ENCODE data around the gene RFX2. TPM values are rescaled to one million over a fixed set of nuclear protein-coding genes. Genes with fewer than 3 reads are reported as not detected.

The RFX2 gene
- total and polyA plus RNA-seq, 10 of the 15 experiments (the other 5 are each of a cell fraction or from before 2014, with no cell fraction given), result 3.2 to 9.8 (median 4.7) TPM

- TF ChIP-seq, protein P1, sequence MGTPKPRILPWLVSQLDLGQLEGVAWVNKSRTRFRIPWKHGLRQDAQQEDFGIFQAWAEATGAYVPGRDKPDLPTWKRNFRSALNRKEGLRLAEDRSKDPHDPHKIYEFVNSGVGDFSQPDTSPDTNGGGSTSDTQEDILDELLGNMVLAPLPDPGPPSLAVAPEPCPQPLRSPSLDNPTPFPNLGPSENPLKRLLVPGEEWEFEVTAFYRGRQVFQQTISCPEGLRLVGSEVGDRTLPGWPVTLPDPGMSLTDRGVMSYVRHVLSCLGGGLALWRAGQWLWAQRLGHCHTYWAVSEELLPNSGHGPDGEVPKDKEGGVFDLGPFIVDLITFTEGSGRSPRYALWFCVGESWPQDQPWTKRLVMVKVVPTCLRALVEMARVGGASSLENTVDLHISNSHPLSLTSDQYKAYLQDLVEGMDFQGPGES (IDR thresholded peaks at IDR 0.05), result no peak
- no peak for TF ChIP-seq IKZF1 (conservative IDR thresholded peaks at IDR 0.05)
Observed at GRCh38 chr19:5958074-5958850, 152.0 kb downstream of the RFX2 start (continued).

DNA sequence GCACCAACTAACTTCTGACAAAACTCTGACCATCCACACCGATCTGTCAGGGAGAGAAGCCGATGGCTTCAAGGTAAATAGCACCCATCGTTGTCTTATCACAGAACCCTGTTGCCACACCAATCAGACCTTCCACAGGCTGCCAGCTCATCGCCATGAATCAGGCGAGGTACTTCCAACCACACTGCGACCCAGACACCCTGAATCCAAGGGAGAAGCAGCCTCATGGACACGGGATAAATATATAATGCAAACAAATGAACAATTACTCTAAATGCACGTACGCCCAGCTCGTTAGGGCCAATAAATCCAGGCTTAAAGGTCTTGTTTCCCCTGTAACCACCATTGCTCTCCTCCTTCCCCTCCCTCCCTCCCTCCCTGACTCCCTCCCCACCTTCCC, 153.1 kb downstream of the RFX2 start:
- SMC1A ChIA-PET (ENCODE audit: uncharacterized antibody, unreplicated experiment), result interaction anchor here (1.4 kb wide), 1 partner anchor 119 kb away, joined by 3 read pairs; no protein-coding TSS in a partner anchor
- FAIRE-seq (no peak), ATAC-seq (no peak), DNase-seq (ENCODE audit: low read depth, low spot score) (no peak)
- no peaks in the 10 kb centered on the region for H3K9me3 ChIP-seq (replicated peaks; ENCODE audit: control insufficient read depth, insufficient read depth, low read length)
- WGBS (ENCODE audit: insufficient coverage, insufficient replicate concordance, low lambda C conversion rate, missing lambda C conversion rate), result 94% methylated on average over 10 of the region's 10 CpGs
- peaks cover 7% of the 10 kb centered on the region for H4K20me1 ChIP-seq (ENCODE audit: control insufficient read depth, insufficient read depth)
- in situ Hi-C loops (cut with MboI) (no loop called here), intact Hi-C loops (cut with micrococcal nuclease; ENCODE audit: unreplicated experiment) (no loop called here)
- H3K4me3 ChIP-seq, result no peak overlapping the region
- H3K27me3 ChIP-seq (replicated peaks in 1 of 2; ENCODE audit: control insufficient read depth in 2 of 2, insufficient read depth in 2 of 2, low read length in 1 of 2), result no peaks in the 10 kb centered on the region
- BruUV-seq (replicated peaks), result no TSS peak
- H3K27ac ChIP-seq (ENCODE audit: control insufficient read depth, insufficient read depth), result no peak overlapping the region
- POLR2A ChIA-PET, result no interaction called here
- peaks cover 77% of the 10 kb centered on the region for H3K79me2 ChIP-seq (ENCODE audit: control insufficient read depth, insufficient read depth, low read length)
- H3K4me2 ChIP-seq (ENCODE audit: control insufficient read depth, insufficient read depth), result no peak overlapping the region
- CTCF ChIA-PET, result interaction anchor here (1.7 to 3.8 kb wide), 2 partner anchors 10 to 13 kb away, joined by 4 to 22 read pairs; no protein-coding TSS in a partner anchor
- H3K4me1 ChIP-seq (ENCODE audit: control insufficient read depth, insufficient read depth, low read length), result peaks cover 20% of the 10 kb centered on the region
- H3K36me3 ChIP-seq (ENCODE audit: control insufficient read depth in 2 of 2, insufficient read depth in 2 of 2, low read length in 1 of 2), result peaks cover 1 to 3% of the 10 kb centered on the region in 2 experiments; a peak in 2 of 4 replicates
- RAD21 ChIA-PET (ENCODE audit: unreplicated experiment), result no interaction called here
- no peak overlapping the region for H3K9ac ChIP-seq (ENCODE audit: control insufficient read depth, insufficient read depth, low read length)
- no peak overlapping the region for H2AFZ ChIP-seq (ENCODE audit: control insufficient read depth, low read depth, low read length)
- no peak for TF ChIP-seq HDGF (IDR thresholded peaks at IDR 0.05)
- TF ChIP-seq, protein P2, sequence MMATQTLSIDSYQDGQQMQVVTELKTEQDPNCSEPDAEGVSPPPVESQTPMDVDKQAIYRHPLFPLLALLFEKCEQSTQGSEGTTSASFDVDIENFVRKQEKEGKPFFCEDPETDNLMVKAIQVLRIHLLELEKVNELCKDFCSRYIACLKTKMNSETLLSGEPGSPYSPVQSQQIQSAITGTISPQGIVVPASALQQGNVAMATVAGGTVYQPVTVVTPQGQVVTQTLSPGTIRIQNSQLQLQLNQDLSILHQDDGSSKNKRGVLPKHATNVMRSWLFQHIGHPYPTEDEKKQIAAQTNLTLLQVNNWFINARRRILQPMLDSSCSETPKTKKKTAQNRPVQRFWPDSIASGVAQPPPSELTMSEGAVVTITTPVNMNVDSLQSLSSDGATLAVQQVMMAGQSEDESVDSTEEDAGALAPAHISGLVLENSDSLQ (IDR thresholded peaks at IDR 0.05), result no peak
- TF ChIP-seq, protein P3, sequence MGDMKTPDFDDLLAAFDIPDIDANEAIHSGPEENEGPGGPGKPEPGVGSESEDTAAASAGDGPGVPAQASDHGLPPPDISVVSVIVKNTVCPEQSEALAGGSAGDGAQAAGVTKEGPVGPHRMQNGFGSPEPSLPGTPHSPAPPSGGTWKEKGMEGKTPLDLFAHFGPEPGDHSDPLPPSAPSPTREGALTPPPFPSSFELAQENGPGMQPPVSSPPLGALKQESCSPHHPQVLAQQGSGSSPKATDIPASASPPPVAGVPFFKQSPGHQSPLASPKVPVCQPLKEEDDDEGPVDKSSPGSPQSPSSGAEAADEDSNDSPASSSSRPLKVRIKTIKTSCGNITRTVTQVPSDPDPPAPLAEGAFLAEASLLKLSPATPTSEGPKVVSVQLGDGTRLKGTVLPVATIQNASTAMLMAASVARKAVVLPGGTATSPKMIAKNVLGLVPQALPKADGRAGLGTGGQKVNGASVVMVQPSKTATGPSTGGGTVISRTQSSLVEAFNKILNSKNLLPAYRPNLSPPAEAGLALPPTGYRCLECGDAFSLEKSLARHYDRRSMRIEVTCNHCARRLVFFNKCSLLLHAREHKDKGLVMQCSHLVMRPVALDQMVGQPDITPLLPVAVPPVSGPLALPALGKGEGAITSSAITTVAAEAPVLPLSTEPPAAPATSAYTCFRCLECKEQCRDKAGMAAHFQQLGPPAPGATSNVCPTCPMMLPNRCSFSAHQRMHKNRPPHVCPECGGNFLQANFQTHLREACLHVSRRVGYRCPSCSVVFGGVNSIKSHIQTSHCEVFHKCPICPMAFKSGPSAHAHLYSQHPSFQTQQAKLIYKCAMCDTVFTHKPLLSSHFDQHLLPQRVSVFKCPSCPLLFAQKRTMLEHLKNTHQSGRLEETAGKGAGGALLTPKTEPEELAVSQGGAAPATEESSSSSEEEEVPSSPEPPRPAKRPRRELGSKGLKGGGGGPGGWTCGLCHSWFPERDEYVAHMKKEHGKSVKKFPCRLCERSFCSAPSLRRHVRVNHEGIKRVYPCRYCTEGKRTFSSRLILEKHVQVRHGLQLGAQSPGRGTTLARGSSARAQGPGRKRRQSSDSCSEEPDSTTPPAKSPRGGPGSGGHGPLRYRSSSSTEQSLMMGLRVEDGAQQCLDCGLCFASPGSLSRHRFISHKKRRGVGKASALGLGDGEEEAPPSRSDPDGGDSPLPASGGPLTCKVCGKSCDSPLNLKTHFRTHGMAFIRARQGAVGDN (IDR thresholded peaks at IDR 0.05), result no peak
- no peak for TF ChIP-seq MYC (IDR thresholded peaks at IDR 0.05; ENCODE audit: insufficient read depth, insufficient read length, insufficient replicate concordance, low read length, severe bottlenecking)
- no peak for TF ChIP-seq ZBTB11 (CRISPR knock-in tag; IDR thresholded peaks at IDR 0.05)
